ENCODE results near the gene ABCA7.
A peak's percentile ranks its signal among the peaks of the same experiment; 100 is the strongest.

The ABCA7 gene

DNA sequence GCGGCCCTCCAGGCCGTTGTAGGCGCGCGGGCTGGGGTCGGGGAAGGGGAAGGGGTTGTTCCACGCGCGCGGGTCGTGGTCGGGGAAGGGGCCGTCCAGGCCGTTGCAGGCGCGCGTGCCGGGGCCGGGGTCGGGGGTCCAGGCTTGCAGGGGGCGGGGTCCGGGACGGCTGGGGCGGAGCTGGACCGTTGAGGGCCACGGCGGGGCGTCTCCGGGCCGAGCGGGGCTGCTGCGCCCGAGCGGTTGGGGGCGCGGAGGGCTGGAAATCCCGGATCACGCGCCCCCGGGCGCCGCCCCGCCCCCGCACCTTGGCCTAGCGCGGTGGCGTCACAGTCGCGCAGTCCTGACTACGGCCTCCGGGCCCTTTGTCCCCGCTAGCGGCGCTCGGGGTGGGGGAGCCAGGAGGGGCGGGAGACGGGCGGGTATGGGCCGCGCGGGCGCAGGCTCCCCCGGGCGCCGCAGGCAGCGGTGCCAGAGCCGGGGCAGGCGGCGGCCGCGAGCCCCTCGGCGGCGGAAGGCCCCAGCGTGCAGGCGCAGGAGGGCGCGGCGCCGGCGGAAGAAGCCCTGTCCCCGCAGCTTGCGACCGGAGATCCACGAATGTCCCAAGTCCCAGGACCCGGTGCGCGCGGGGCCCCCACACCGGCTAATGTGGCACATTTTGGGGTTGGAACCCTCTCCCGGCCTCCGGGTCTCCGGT lies 64.6 kb downstream of the ABCA7 start:
- peaks cover 34% of the 10 kb centered on the region for H3K4me1 Mint-ChIP-seq
- no peaks in the 10 kb centered on the region for H3K27me3 Mint-ChIP-seq (ENCODE audit: low read depth, poor library complexity)
- H3K4me3 Mint-ChIP-seq = peak overlapping the region; percentile 79
- no peak for TF ChIP-seq CTCF (IDR thresholded peaks at IDR 0.05)
- H3K27ac Mint-ChIP-seq = no peak overlapping the region
- H3K36me3 Mint-ChIP-seq (ENCODE audit: low read depth) = no peaks in the 10 kb centered on the region
- peak; percentile 84 for DNase-seq
- no peaks in the 10 kb centered on the region for H3K9me3 Mint-ChIP-seq

- H3K4me3 Mint-ChIP-seq = peak overlapping the region; percentile 79
- peaks cover 30% of the 10 kb centered on the region for H3K4me1 Mint-ChIP-seq
- H3K27me3 Mint-ChIP-seq (ENCODE audit: low read depth, poor library complexity) = no peaks in the 10 kb centered on the region
- H3K27ac Mint-ChIP-seq = no peak overlapping the region
- no peaks in the 10 kb centered on the region for H3K36me3 Mint-ChIP-seq (ENCODE audit: low read depth)
- TF ChIP-seq CTCF (IDR thresholded peaks at IDR 0.05) = no peak
- peak; percentile 51 for DNase-seq
- no peaks in the 10 kb centered on the region for H3K9me3 Mint-ChIP-seq
Measured at GRCh38 chr19:1105008-1105872, 65.3 kb downstream of the ABCA7 start.

GRCh38 chr19:1105873-1106840 lies 66.2 kb downstream of the ABCA7 start:
- Mint-ChIP-seq H3K27ac (no peak overlapping the region), H3K36me3 (ENCODE audit: low read depth) (no peaks in the 10 kb centered on the region), H3K9me3 (no peaks in the 10 kb centered on the region), H3K4me3 (peak overlapping the region; percentile 74), H3K4me1 (peaks cover 28% of the 10 kb centered on the region), H3K27me3 (ENCODE audit: low read depth, poor library complexity) (no peaks in the 10 kb centered on the region)
- TF ChIP-seq CTCF (IDR thresholded peaks at IDR 0.05) = no peak
- DNase-seq = no peak

DNA sequence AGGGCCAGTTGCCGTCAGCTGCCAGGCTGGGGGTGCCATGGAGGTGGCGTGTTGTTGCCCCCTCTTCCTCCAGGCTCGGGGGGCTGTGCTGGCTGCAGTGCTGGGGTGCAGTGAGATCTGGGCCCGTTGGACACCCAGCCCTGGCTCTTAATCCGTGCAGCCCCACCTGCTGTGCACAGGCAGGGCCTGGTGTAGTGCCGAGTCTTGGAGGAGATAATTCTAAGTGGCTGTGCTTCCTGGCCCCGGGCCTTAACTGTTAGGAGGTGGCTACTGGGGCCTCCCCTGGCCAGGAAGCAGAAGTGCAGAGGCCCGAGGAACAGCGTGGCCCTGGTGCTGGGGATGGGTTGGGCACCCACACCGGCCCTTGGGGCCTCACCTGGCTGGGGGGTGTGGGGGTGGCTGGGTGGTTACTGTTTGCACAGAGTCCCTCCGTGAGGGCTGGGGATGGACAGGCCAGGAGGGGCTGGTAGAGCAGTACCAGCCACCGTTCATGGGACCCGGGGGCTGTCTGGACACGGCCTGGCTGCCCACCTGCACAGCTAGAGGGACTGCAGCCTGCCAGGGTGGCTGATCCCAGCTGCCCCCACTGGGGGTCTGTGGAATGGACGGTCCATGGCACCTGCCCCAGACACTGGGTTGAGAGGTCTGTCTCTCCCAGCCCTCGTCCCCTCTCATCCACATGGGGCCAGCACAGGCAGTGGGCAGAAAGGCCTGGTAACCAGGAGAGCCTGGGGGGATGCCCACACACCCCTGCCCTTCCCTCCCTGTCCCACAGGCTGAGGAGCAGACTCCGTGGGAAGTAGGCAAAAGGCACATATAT lies 67.1 kb downstream of the ABCA7 start:
- no peaks in the 10 kb centered on the region for H3K9me3 Mint-ChIP-seq
- H3K27ac Mint-ChIP-seq = no peak overlapping the region
- peak overlapping the region; percentile 38 for H3K4me3 Mint-ChIP-seq
- no peaks in the 10 kb centered on the region for H3K36me3 Mint-ChIP-seq (ENCODE audit: low read depth)
- H3K27me3 Mint-ChIP-seq (ENCODE audit: low read depth, poor library complexity) = no peaks in the 10 kb centered on the region
- DNase-seq = no peak
- peaks cover 19% of the 10 kb centered on the region for H3K4me1 Mint-ChIP-seq
- TF ChIP-seq CTCF (IDR thresholded peaks at IDR 0.05) = no peak

- Mint-ChIP-seq H3K27ac (no peak overlapping the region), H3K27me3 (ENCODE audit: low read depth, poor library complexity) (no peaks in the 10 kb centered on the region), H3K36me3 (ENCODE audit: low read depth) (no peaks in the 10 kb centered on the region), H3K9me3 (no peaks in the 10 kb centered on the region), H3K4me1 (peaks cover 14% of the 10 kb centered on the region), H3K4me3 (no peak overlapping the region)
- no peak for TF ChIP-seq CTCF (IDR thresholded peaks at IDR 0.05)
- no peak for DNase-seq
Measured at GRCh38 chr19:1107661-1108261, 67.9 kb downstream of the ABCA7 start.
